HCT116 (cell line): ENCODE measurements around the gene KCNK1. TPM values are rescaled to one million over a fixed set of nuclear protein-coding genes. Genes with fewer than 3 reads are reported as not detected.

Source experiments
- ATAC-seq: fragments of 200-7000 bp; cut with Tn5 transposase; 2 replicates; pipeline ENCODE4 v1.9.1; 2020; ENCODE audit warnings: mild to moderate bottlenecking, moderate library complexity
- BruUV-seq: library from RNA; stranded (reverse); fragments of 400-500 nt; replicated peaks from 2 replicates; lab custom pipeline; 2021; lab: Mats Ljungman, UMichigan
- CTCF ChIA-PET: fragments of 300-600 bp; sonication (Branson Sonifier 250); formaldehyde crosslinking; loops from one replicate; lab custom pipeline; 2021; ENCODE audit warnings: antibody characterized with exemption; lab: Charles Lee
- POLR2A ChIA-PET: fragments of 300-600, 350-600 bp; sonication (Branson Sonifier 250); formaldehyde crosslinking; loops from one replicate; lab custom pipeline; 2021; ENCODE audit warnings: antibody characterized with exemption; lab: Charles Lee
- RAD21 ChIA-PET, 2 experiments: fragments of 300-600 bp; sonication (Branson Sonifier 250); formaldehyde crosslinking; loops; one replicate each; lab custom pipeline; 2023; ENCODE audit warnings: low total read pairs in 2 of 2; ENCODE audit not compliant: uncharacterized antibody in 2 of 2, unreplicated experiment in 2 of 2, low non-redundant PET in 1 of 2; lab: Charles Lee
- DNase-seq: peaks from one replicate; pipeline ENCODE4 v3.0.0-alpha.2; 2010; ENCODE audit warnings: low read depth, low spot score
- H2AFZ ChIP-seq: fragments of 200-600 bp; shearing (Covaris generic), sonication (generic); 2 replicates; pipeline ENCODE4 v1.6.1; 2017; ENCODE audit warnings: low read depth, mixed run types, mixed read lengths, antibody characterized with exemption, low read length; ENCODE audit not compliant: poor library complexity, severe bottlenecking
- H3K27ac ChIP-seq: 2 replicates; pipeline ENCODE4 v1.5.1; 2012; ENCODE audit warnings: low read depth, low read length
- H3K27me3 ChIP-seq: fragments of 200-600 bp; sonication (generic); 2 replicates; pipeline ENCODE4 v1.6.1; 2016; ENCODE audit warnings: mixed run types, low read length, mixed read lengths; ENCODE audit not compliant: insufficient read depth
- H3K36me3 ChIP-seq, 2 experiments: fragments of 200-500 bp in 1 of 2; fragments of 200-600 bp in 1 of 2; sonication (Bioruptor generic) in 1 of 2; sonication (generic) in 1 of 2; 2 replicates each; pipeline versions ENCODE4 v1.5.1 to v1.6.1; 2014 to 2016; ENCODE audit warnings: low read length in 2 of 2, inconsistent platforms in 1 of 2, mixed read lengths in 1 of 2, mixed run types in 1 of 2; ENCODE audit not compliant: insufficient read depth in 2 of 2, control insufficient read depth in 1 of 2
- H3K4me1 ChIP-seq, 2 experiments: fragments of 200-600 bp in 1 of 2; sonication (generic) in 1 of 2; 2 replicates each; pipeline versions ENCODE4 v1.5.1 to v1.6.1; 2012 to 2017; ENCODE audit warnings: low read length in 2 of 2, inconsistent platforms in 1 of 2, mild to moderate bottlenecking in 1 of 2, mixed read lengths in 1 of 2, mixed run types in 1 of 2, moderate library complexity in 1 of 2; ENCODE audit not compliant: insufficient read depth in 2 of 2, control insufficient read depth in 1 of 2
- H3K4me2 ChIP-seq: fragments of 200-600 bp; sonication (generic); 2 replicates; pipeline ENCODE4 v1.6.1; 2017; ENCODE audit warnings: mixed run types, low read length, mixed read lengths
- H3K4me3 ChIP-seq, 2 experiments: fragments of 200-600 bp in 1 of 2; sonication (generic) in 1 of 2; replicated peaks in 1 of 2; 2 replicates each; pipeline ENCODE4 v1.5.1; 2011 to 2016; ENCODE audit warnings: low read length in 2 of 2, control low read depth in 1 of 2, low read depth in 1 of 2, mild to moderate bottlenecking in 1 of 2, mixed read lengths in 1 of 2, mixed run types in 1 of 2
- H3K79me2 ChIP-seq: fragments of 200-600 bp; sonication (generic); 2 replicates; pipeline ENCODE4 v1.6.1; 2017; ENCODE audit warnings: mild to moderate bottlenecking, mixed run types, low read length, moderate library complexity, mixed read lengths; ENCODE audit not compliant: insufficient read depth
- H3K9ac ChIP-seq: fragments of 200-600 bp; sonication (generic); 2 replicates; pipeline ENCODE4 v1.6.1; 2016; ENCODE audit warnings: low read length, mixed read lengths
- H3K9me2 ChIP-seq: fragments of 200-600 bp; sonication (generic), shearing (Covaris generic); 2 replicates; pipeline ENCODE4 v1.6.1; 2017; ENCODE audit warnings: mixed run types, mild to moderate bottlenecking, moderate library complexity; ENCODE audit not compliant: insufficient read depth
- H3K9me3 ChIP-seq, 2 experiments: fragments of 200-500 bp in 1 of 2; fragments of 200-600 bp in 1 of 2; sonication (Bioruptor generic) in 1 of 2; sonication (generic) in 1 of 2; 2 replicates each; pipeline ENCODE4 v1.6.1; 2014 to 2017; ENCODE audit warnings: low read length in 2 of 2, mixed read lengths in 2 of 2, inconsistent platforms in 1 of 2, low read depth in 1 of 2, mild to moderate bottlenecking in 1 of 2, mixed run types in 1 of 2, moderate library complexity in 1 of 2; ENCODE audit not compliant: control insufficient read depth in 1 of 2, insufficient read depth in 1 of 2
- H4K20me1 ChIP-seq: fragments of 200-600 bp; sonication (generic), shearing (Covaris generic); 2 replicates; pipeline ENCODE4 v1.6.1; 2017; ENCODE audit warnings: mixed run types, mild to moderate bottlenecking, moderate library complexity; ENCODE audit not compliant: insufficient read depth
- CBX3 ChIP-seq: IDR thresholded peaks from 2 replicates; pipeline ENCODE4 v1.6.1; 2012; ENCODE audit warnings: low read depth
- CEBPB ChIP-seq: IDR thresholded peaks from 2 replicates; pipeline ENCODE4 v1.6.1; 2012; ENCODE audit warnings: low read depth
- EGR1 ChIP-seq: IDR thresholded peaks from 2 replicates; pipeline ENCODE4 v1.6.1; 2012; ENCODE audit warnings: low read depth
- EZH2phosphoT487 ChIP-seq: fragments of 200-600 bp; IDR thresholded peaks from 2 replicates; pipeline ENCODE4 v1.6.1; 2018; ENCODE audit warnings: antibody characterized with exemption, borderline replicate concordance
- JUND ChIP-seq: IDR thresholded peaks from 2 replicates; pipeline ENCODE4 v1.6.1; 2012
- POLR2A ChIP-seq: IDR thresholded peaks from 2 replicates; pipeline ENCODE4 v1.7.0; 2011; ENCODE audit warnings: borderline replicate concordance; ENCODE audit not compliant: insufficient read depth, insufficient read length; ENCODE audit errors: extremely low read depth
- POLR2AphosphoS5 ChIP-seq: IDR thresholded peaks from 2 replicates; pipeline ENCODE4 v1.6.1; 2011; ENCODE audit warnings: mild to moderate bottlenecking, low read depth, low read length, moderate library complexity
- RAD21 ChIP-seq: IDR thresholded peaks from 2 replicates; pipeline ENCODE4 v1.6.1; 2012; ENCODE audit warnings: low read depth, mild to moderate bottlenecking
- SIN3A ChIP-seq: IDR thresholded peaks from 2 replicates; pipeline ENCODE4 v1.6.1; 2012; ENCODE audit warnings: low read depth
- SP1 ChIP-seq: IDR thresholded peaks from 2 replicates; pipeline ENCODE4 v1.6.1; 2012; ENCODE audit warnings: low read depth
- SRF ChIP-seq: IDR thresholded peaks from 2 replicates; pipeline ENCODE4 v1.6.1; 2012; ENCODE audit warnings: low read depth
- TCF7L2 ChIP-seq: IDR thresholded peaks from 2 replicates; pipeline ENCODE4 v1.7.0; 2011; ENCODE audit warnings: borderline replicate concordance, inconsistent platforms; ENCODE audit not compliant: insufficient read depth, insufficient read length; ENCODE audit errors: extremely low read depth
- ZFX ChIP-seq: fragments of 450-650 bp; IDR thresholded peaks from 2 replicates; pipeline ENCODE4 v1.6.1; 2017
- ZNF274 ChIP-seq: fragments of 200-500 bp; sonication (Bioruptor generic); IDR thresholded peaks from 2 replicates; pipeline ENCODE4 v1.6.1; 2014; ENCODE audit warnings: mild to moderate bottlenecking, low read depth, low read length, inconsistent platforms
- intact Hi-C: fragments of 100-400 bp; cut with micrococcal nuclease; formaldehyde crosslinking; loops from 2 replicates; pipeline ENCODE4 v1.10.0; 2022
- total RNA-seq: library from RNA; stranded (reverse); gene quantifications from one replicate; pipeline ENCODE4 v1.2.1, GENCODE V29; 2021; ENCODE audit not compliant: unreplicated experiment
- TF ChIP-seq, protein P1 (sequence below): IDR thresholded peaks from 2 replicates; pipeline ENCODE4 v1.6.1; 2011; ENCODE audit warnings: mild to moderate bottlenecking, low read length, moderate library complexity; ENCODE audit not compliant: insufficient replicate concordance; ENCODE audit errors: extremely low read depth
- TF ChIP-seq, protein P2 (sequence below): IDR thresholded peaks from 2 replicates; pipeline ENCODE4 v1.6.1; 2012
- TF ChIP-seq, protein P3 (sequence below), 3 experiments: fragments of 200-600 bp in 1 of 3; sonication (generic) in 1 of 3; IDR thresholded peaks in 2 of 3; conservative IDR thresholded peaks in 1 of 3; 2 replicates each; pipeline ENCODE4 v1.5.1; 2012 to 2017; ENCODE audit warnings: low read depth in 2 of 3, low read length in 2 of 3, antibody characterized with exemption in 1 of 3, borderline replicate concordance in 1 of 3, control low read depth in 1 of 3, mild to moderate bottlenecking in 1 of 3, mixed read lengths in 1 of 3, mixed run types in 1 of 3, moderate library complexity in 1 of 3; ENCODE audit not compliant: insufficient read depth in 1 of 3

Gene KCNK1
- total RNA-seq, 1 experiment from 2014 or later, result 28.4 TPM

DNA sequence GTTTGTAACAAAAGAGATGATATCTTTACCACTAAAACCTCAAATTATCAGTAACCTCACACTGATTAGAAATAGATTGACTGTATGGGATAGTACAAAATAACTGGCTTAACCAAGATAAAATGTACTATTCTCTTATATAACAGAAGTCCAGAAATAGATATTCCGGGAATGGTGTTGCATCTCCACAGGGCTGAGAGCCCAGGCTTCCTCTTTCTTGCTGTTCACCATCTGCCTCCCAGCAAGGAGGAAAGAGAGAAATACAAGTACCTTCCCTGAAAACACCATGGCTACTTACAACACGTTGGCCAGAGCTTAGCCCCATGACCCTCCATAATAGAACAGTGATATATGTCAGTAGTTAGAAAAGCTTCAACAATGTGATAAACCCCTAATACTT, 47.0 kb upstream of the KCNK1 start:
- CTCF ChIA-PET, result no interaction called here
- RAD21 ChIA-PET, result no interaction called here

More for the DNA sequence above, 47.0 kb upstream of the KCNK1 start:
- Histone ChIP-seq H3K4me1 (no peaks in the 10 kb centered on the region), H3K79me2 (no peaks in the 10 kb centered on the region), H2AFZ (no peak overlapping the region)
- TF ChIP-seq CBX3, result no peak
- no peak for TF ChIP-seq SIN3A
- TF ChIP-seq, protein P1, sequence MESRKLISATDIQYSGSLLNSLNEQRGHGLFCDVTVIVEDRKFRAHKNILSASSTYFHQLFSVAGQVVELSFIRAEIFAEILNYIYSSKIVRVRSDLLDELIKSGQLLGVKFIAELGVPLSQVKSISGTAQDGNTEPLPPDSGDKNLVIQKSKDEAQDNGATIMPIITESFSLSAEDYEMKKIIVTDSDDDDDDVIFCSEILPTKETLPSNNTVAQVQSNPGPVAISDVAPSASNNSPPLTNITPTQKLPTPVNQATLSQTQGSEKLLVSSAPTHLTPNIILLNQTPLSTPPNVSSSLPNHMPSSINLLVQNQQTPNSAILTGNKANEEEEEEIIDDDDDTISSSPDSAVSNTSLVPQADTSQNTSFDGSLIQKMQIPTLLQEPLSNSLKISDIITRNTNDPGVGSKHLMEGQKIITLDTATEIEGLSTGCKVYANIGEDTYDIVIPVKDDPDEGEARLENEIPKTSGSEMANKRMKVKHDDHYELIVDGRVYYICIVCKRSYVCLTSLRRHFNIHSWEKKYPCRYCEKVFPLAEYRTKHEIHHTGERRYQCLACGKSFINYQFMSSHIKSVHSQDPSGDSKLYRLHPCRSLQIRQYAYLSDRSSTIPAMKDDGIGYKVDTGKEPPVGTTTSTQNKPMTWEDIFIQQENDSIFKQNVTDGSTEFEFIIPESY, result no peak
- no peak for TF ChIP-seq SRF
- TF ChIP-seq SP1, result no peak
- TF ChIP-seq, protein P2, sequence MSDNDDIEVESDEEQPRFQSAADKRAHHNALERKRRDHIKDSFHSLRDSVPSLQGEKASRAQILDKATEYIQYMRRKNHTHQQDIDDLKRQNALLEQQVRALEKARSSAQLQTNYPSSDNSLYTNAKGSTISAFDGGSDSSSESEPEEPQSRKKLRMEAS, result no peak
- no peak for TF ChIP-seq ZFX
- no peak for TF ChIP-seq POLR2A
- TF ChIP-seq CEBPB, result no peak
- TF ChIP-seq ZNF274, result no peak
- TF ChIP-seq EZH2phosphoT487, result no peak
- TF ChIP-seq POLR2AphosphoS5, result no peak
- no peak for TF ChIP-seq RAD21
- TF ChIP-seq JUND, result no peak
- TF ChIP-seq TCF7L2, result no peak
- TF ChIP-seq, protein P3, sequence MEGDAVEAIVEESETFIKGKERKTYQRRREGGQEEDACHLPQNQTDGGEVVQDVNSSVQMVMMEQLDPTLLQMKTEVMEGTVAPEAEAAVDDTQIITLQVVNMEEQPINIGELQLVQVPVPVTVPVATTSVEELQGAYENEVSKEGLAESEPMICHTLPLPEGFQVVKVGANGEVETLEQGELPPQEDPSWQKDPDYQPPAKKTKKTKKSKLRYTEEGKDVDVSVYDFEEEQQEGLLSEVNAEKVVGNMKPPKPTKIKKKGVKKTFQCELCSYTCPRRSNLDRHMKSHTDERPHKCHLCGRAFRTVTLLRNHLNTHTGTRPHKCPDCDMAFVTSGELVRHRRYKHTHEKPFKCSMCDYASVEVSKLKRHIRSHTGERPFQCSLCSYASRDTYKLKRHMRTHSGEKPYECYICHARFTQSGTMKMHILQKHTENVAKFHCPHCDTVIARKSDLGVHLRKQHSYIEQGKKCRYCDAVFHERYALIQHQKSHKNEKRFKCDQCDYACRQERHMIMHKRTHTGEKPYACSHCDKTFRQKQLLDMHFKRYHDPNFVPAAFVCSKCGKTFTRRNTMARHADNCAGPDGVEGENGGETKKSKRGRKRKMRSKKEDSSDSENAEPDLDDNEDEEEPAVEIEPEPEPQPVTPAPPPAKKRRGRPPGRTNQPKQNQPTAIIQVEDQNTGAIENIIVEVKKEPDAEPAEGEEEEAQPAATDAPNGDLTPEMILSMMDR (IDR thresholded peaks at IDR 0.05 in 2 of 3, conservative IDR thresholded peaks at IDR 0.05 in 1 of 3; ENCODE audit: borderline replicate concordance in 1 of 3, insufficient read depth in 1 of 3, low read depth in 2 of 3, low read length in 2 of 3), result no peak
- TF ChIP-seq EGR1, result no peak
- TF ChIP-seq, all 23 proteins: peak for 0
- no peak overlapping the region for H3K4me2 ChIP-seq
- no peak overlapping the region for H3K9ac ChIP-seq
- no peaks in the 10 kb centered on the region for H3K36me3 ChIP-seq
- H3K27me3 ChIP-seq, result no peaks in the 10 kb centered on the region
- POLR2A ChIA-PET, result no interaction called here
- ATAC-seq, result no peak
- intact Hi-C loops, result no loop called here
- H4K20me1 ChIP-seq, result no peaks in the 10 kb centered on the region
- H3K4me3 ChIP-seq, result no peak overlapping the region
- H3K9me3 ChIP-seq, result no peaks in the 10 kb centered on the region
- no peaks in the 10 kb centered on the region for H3K9me2 ChIP-seq
- DNase-seq, result no peak
- BruUV-seq, result no TSS peak
- no peak overlapping the region for H3K27ac ChIP-seq
